T-helper 17 cell (primary cell): Measurements from ENCODE around the gene LAMA1. TPM values are rescaled to one million over a fixed set of nuclear protein-coding genes. Genes with fewer than 3 reads are reported as not detected.
A peak's percentile ranks its signal among the peaks of the same experiment; 100 is the strongest.
"Not testable (repeated sequence)": the region's sequence is repeated elsewhere in the genome, so short reads cannot be mapped to it uniquely, and the experiment has no call there.

Source experiments
- ATAC-seq: fragments of 150-1000 bp; cut with Tn5 transposase; 2 replicates; pipeline ENCODE4 v1.10.0; 2021; ENCODE audit warnings: mild to moderate bottlenecking, moderate library complexity
- DNase-seq, 3 donors: peaks; one replicate each; pipeline versions ENCODE4 v3.0.0 to v3.0.0-alpha.2; 2020 to 2021
- H3K9me3 ChIP-seq: one replicate; pipeline ENCODE4 v1.7.0; 2013; ENCODE audit warnings: low read length, mild to moderate bottlenecking; ENCODE audit not compliant: control insufficient read depth, poor library complexity, severe bottlenecking
- H3K27ac Mint-ChIP-seq: one replicate; pipeline ENCODE4 v1.8.0; 2022; ENCODE audit warnings: mild to moderate bottlenecking, moderate library complexity, mixed read lengths
- H3K27me3 Mint-ChIP-seq: one replicate; pipeline ENCODE4 v1.8.0; 2022; ENCODE audit warnings: mixed read lengths
- H3K36me3 Mint-ChIP-seq: one replicate; pipeline ENCODE4 v1.8.0; 2022; ENCODE audit warnings: low read depth, mixed read lengths
- H3K4me1 Mint-ChIP-seq: one replicate; pipeline ENCODE4 v1.8.0; 2022; ENCODE audit warnings: mild to moderate bottlenecking, mixed read lengths
- H3K4me3 Mint-ChIP-seq: one replicate; pipeline ENCODE4 v1.8.0; 2022; ENCODE audit warnings: mild to moderate bottlenecking, moderate library complexity, mixed read lengths
- total RNA-seq, 4 donors: library from RNA in 2 of 4; stranded (reverse) in 2 of 4; gene quantifications; one replicate each; pipeline ENCODE4 v1.2.3 and lab custom pipeline; 2022 to 2026

Gene LAMA1
- total RNA-seq (not detected), total RNA-seq (lab: John Stamatoyannopoulos, UW) (0.15 to 0.58 reads per million in 2 donors)

- no peaks in the 10 kb centered on the region for H3K9me3 ChIP-seq
- Mint-ChIP-seq H3K4me1 (peaks cover 3% of the 10 kb centered on the region), H3K4me3 (peak within 1 kb of the TSS; percentile 32), H3K27ac (no peak within 1 kb of the TSS), H3K36me3 (peaks cover 4% of the 10 kb centered on the region), H3K27me3 (peaks cover 25% of the 10 kb centered on the region)
- ATAC-seq = no peak
- no peak for DNase-seq
These were observed at the start of gene LAMA1 for GRCh38 chr18:7117390-7118355. Gene LAMA1 (minus strand): TSS chr18:7117797. CDS start chr18:7117720, 77 bp downstream.

GRCh38 chr18:7165846-7166393 lies 48.3 kb upstream of the LAMA1 start:
- no peaks in the 10 kb centered on the region for H3K36me3 Mint-ChIP-seq
- DNase-seq = no peak
- H3K27ac Mint-ChIP-seq = no peak overlapping the region
- no peaks in the 10 kb centered on the region for H3K9me3 ChIP-seq
- no peak for ATAC-seq
- no peaks in the 10 kb centered on the region for H3K4me1 Mint-ChIP-seq
- H3K27me3 Mint-ChIP-seq = peaks cover 6% of the 10 kb centered on the region
- H3K4me3 Mint-ChIP-seq = no peak overlapping the region

GRCh38 chr18:7164323-7165004 lies 46.9 kb upstream of the LAMA1 start:
- H3K36me3 Mint-ChIP-seq = no peaks in the 10 kb centered on the region
- peaks cover 6% of the 10 kb centered on the region for H3K27me3 Mint-ChIP-seq
- no peaks in the 10 kb centered on the region for H3K9me3 ChIP-seq
- no peak overlapping the region for H3K27ac Mint-ChIP-seq
- ATAC-seq (no peak), DNase-seq (no peak)
- H3K4me3 Mint-ChIP-seq = no peak overlapping the region
- H3K4me1 Mint-ChIP-seq = no peaks in the 10 kb centered on the region

- Mint-ChIP-seq H3K36me3 (no peaks in the 10 kb centered on the region), H3K4me3 (no peak overlapping the region), H3K4me1 (no peaks in the 10 kb centered on the region), H3K27ac (no peak overlapping the region), H3K27me3 (no peaks in the 10 kb centered on the region)
- DNase-seq (no peak), ATAC-seq (no peak)
- no peaks in the 10 kb centered on the region for H3K9me3 ChIP-seq
These were observed 40.6 kb upstream of the LAMA1 start for GRCh38 chr18:7158216-7158615.

- no peaks in the 10 kb centered on the region for H3K9me3 ChIP-seq
- no peaks in the 10 kb centered on the region for H3K36me3 Mint-ChIP-seq
- H3K4me1 Mint-ChIP-seq = no peaks in the 10 kb centered on the region
- no peak overlapping the region for H3K4me3 Mint-ChIP-seq
- DNase-seq (no peak), ATAC-seq (no peak)
- H3K27me3 Mint-ChIP-seq = no peaks in the 10 kb centered on the region
- no peak overlapping the region for H3K27ac Mint-ChIP-seq
These were observed 40.2 kb upstream of the LAMA1 start for GRCh38 chr18:7157760-7158159.

GRCh38 chr18:7155887-7156286 lies 38.3 kb upstream of the LAMA1 start:
- Mint-ChIP-seq H3K36me3 (no peaks in the 10 kb centered on the region), H3K4me3 (no peak overlapping the region), H3K27ac (no peak overlapping the region), H3K27me3 (no peaks in the 10 kb centered on the region), H3K4me1 (no peaks in the 10 kb centered on the region)
- H3K9me3 ChIP-seq = no peaks in the 10 kb centered on the region
- DNase-seq (no peak), ATAC-seq (no peak)

GRCh38 chr18:7155092-7155491 lies 37.5 kb upstream of the LAMA1 start:
- Mint-ChIP-seq H3K4me1 (no peaks in the 10 kb centered on the region), H3K27me3 (no peaks in the 10 kb centered on the region), H3K36me3 (no peaks in the 10 kb centered on the region), H3K27ac (no peak overlapping the region), H3K4me3 (no peak overlapping the region)
- no peak for ATAC-seq
- DNase-seq = no peak
- H3K9me3 ChIP-seq = no peaks in the 10 kb centered on the region

- Mint-ChIP-seq H3K4me1 (no peaks in the 10 kb centered on the region), H3K27ac (no peak overlapping the region), H3K4me3 (no peak overlapping the region), H3K36me3 (no peaks in the 10 kb centered on the region), H3K27me3 (no peaks in the 10 kb centered on the region)
- no peaks in the 10 kb centered on the region for H3K9me3 ChIP-seq
- no peak for DNase-seq
- ATAC-seq = no peak
These were observed 34.8 kb upstream of the LAMA1 start for GRCh38 chr18:7152440-7152839.

- H3K9me3 ChIP-seq = no peaks in the 10 kb centered on the region
- no peaks in the 10 kb centered on the region for H3K27me3 Mint-ChIP-seq
- H3K4me1 Mint-ChIP-seq = no peaks in the 10 kb centered on the region
- ATAC-seq = no peak
- H3K36me3 Mint-ChIP-seq = no peaks in the 10 kb centered on the region
- H3K4me3 Mint-ChIP-seq = no peak overlapping the region
- DNase-seq = no peak
- no peak overlapping the region for H3K27ac Mint-ChIP-seq
These were observed 29.8 kb upstream of the LAMA1 start for GRCh38 chr18:7147399-7147798.

GRCh38 chr18:7146067-7146466 lies 28.5 kb upstream of the LAMA1 start:
- no peak overlapping the region for H3K27ac Mint-ChIP-seq

GRCh38 chr18:7144921-7145320 lies 27.3 kb upstream of the LAMA1 start:
- not testable (repeated sequence) for H3K4me3 Mint-ChIP-seq, ATAC-seq, DNase-seq, H3K27ac Mint-ChIP-seq, H3K9me3 ChIP-seq, H3K4me1 Mint-ChIP-seq, H3K27me3 Mint-ChIP-seq, H3K36me3 Mint-ChIP-seq

More at GRCh38 chr18:7146067-7146466, 28.5 kb upstream of the LAMA1 start:
- no peaks in the 10 kb centered on the region for H3K27me3 Mint-ChIP-seq
- H3K4me3 Mint-ChIP-seq = no peak overlapping the region
- DNase-seq (no peak), ATAC-seq (no peak)
- H3K4me1 Mint-ChIP-seq = no peaks in the 10 kb centered on the region
- no peaks in the 10 kb centered on the region for H3K36me3 Mint-ChIP-seq
- no peaks in the 10 kb centered on the region for H3K9me3 ChIP-seq

GRCh38 chr18:7141287-7141686 lies 23.7 kb upstream of the LAMA1 start:
- ATAC-seq (no peak), DNase-seq (no peak)
- Mint-ChIP-seq H3K36me3 (peaks cover 2% of the 10 kb centered on the region), H3K27me3 (no peaks in the 10 kb centered on the region), H3K27ac (no peak overlapping the region), H3K4me1 (no peaks in the 10 kb centered on the region), H3K4me3 (no peak overlapping the region)
- no peaks in the 10 kb centered on the region for H3K9me3 ChIP-seq

- peaks cover 2% of the 10 kb centered on the region for H3K36me3 Mint-ChIP-seq
- no peaks in the 10 kb centered on the region for H3K27me3 Mint-ChIP-seq
- no peaks in the 10 kb centered on the region for H3K9me3 ChIP-seq
- H3K27ac Mint-ChIP-seq = no peak overlapping the region
- ATAC-seq (no peak), DNase-seq (no peak)
- H3K4me1 Mint-ChIP-seq = no peaks in the 10 kb centered on the region
- H3K4me3 Mint-ChIP-seq = no peak overlapping the region
These were observed 21.8 kb upstream of the LAMA1 start for GRCh38 chr18:7139409-7139808.
